ENCODE measurements around the gene DRGX. TPM values are rescaled to one million over a fixed set of nuclear protein-coding genes. Genes with fewer than 3 reads are reported as not detected.

DRGX gene
- total and polyA plus RNA-seq, 2 experiments from 2014 or later: not detected

DNA sequence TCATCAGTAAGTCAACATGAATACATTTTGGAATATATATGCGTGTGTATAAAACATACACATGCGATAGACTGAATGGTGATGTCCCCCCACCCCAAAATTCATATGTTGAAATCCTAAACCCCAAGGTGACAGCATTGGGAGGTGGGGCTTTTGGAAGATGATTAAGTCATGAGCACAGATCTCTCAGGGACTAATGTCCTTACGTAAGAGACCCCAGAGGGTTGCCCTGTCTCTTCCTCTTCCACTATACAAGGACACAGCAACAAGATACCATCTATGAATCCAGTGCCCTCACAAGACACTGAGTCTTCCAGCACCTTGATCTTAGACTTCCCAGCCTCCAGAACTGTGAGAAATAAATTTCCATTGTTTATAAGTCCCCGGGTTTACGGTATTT, 22.5 kb downstream of the DRGX start:
- H3K36me3 ChIP-seq: no peaks in the 10 kb centered on the region
- H3K27me3 ChIP-seq: peaks cover 39% of the 10 kb centered on the region
- H3K9me3 ChIP-seq (ENCODE audit: low read depth): no peaks in the 10 kb centered on the region
- TF ChIP-seq, protein P1, sequence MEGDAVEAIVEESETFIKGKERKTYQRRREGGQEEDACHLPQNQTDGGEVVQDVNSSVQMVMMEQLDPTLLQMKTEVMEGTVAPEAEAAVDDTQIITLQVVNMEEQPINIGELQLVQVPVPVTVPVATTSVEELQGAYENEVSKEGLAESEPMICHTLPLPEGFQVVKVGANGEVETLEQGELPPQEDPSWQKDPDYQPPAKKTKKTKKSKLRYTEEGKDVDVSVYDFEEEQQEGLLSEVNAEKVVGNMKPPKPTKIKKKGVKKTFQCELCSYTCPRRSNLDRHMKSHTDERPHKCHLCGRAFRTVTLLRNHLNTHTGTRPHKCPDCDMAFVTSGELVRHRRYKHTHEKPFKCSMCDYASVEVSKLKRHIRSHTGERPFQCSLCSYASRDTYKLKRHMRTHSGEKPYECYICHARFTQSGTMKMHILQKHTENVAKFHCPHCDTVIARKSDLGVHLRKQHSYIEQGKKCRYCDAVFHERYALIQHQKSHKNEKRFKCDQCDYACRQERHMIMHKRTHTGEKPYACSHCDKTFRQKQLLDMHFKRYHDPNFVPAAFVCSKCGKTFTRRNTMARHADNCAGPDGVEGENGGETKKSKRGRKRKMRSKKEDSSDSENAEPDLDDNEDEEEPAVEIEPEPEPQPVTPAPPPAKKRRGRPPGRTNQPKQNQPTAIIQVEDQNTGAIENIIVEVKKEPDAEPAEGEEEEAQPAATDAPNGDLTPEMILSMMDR (IDR thresholded peaks at IDR 0.05; ENCODE audit: low read depth, low read length): no peak
- no peaks in the 10 kb centered on the region for H3K4me1 ChIP-seq (ENCODE audit: low read depth)
- DNase-seq (ENCODE audit: low read depth in 1 of 2, low spot score in 1 of 2): no peak
- no peak overlapping the region for H3K27ac ChIP-seq
- H3K4me3 ChIP-seq: no peak overlapping the region

DNA sequence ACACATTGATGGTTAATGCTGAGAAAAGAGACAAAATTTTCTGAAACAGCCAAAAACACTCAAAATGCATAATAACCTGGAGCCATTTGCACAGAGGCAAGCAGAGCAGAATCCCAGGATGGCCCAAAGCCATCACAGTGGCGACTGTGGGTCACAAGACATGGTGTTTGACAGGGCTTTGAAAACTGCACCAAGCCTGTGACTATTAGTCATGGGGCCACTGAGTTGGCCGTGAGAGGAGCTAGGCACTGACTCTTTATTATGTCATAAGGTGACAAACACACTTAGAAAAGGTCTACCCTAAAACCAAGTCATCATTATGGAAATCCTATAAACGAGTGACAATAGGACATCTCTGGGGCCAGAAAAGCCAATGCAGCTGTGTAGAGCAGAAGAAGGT, 23.9 kb downstream of the DRGX start:
- Histone ChIP-seq H3K27ac (no peak overlapping the region), H3K36me3 (no peaks in the 10 kb centered on the region), H3K4me1 (ENCODE audit: low read depth) (no peaks in the 10 kb centered on the region), H3K4me3 (no peak overlapping the region), H3K27me3 (peaks cover 35% of the 10 kb centered on the region), H3K9me3 (ENCODE audit: low read depth) (no peaks in the 10 kb centered on the region)
- no peak for DNase-seq (ENCODE audit: low read depth in 1 of 2, low spot score in 1 of 2)
- TF ChIP-seq, protein P1 (IDR thresholded peaks at IDR 0.05; ENCODE audit: low read depth, low read length): no peak

DNA sequence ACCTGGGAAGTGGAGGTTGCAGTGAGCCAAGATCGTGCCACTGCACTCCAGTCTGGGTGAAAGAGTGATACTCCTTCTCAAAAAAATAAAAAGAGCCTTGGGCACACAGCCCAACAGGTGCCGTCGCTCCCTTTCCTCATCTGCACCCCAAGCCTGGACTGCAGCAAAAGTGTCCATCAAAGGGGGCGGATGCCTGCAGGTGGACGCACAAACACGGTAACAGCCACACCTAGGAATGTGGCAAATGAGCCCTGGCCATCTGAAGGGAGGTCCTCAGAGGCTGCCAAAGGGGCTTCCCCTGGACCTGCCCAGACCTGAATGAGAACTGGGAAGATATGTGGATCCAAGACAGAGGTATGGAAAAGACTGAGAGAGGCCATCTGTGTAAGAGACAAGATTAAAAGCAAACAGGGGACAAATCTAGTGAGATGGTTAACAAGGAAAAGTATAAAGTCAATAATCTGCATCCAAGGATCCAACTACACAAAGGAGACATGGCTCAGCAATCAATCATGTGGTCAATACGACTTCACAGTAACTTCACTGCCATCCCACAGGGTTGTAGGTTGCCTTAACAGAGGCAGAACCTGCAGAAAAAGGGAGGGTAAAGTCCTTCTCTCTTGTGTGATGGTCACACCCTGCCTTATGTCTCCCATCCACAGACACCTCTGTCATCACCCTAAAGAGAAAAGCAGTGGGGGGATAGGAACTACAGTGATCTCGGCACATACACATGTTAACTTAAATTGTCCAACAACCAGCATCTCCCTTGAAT, 25.4 kb downstream of the DRGX start:
- Histone ChIP-seq H3K9me3 (ENCODE audit: low read depth) (no peaks in the 10 kb centered on the region), H3K4me1 (ENCODE audit: low read depth) (no peaks in the 10 kb centered on the region), H3K27ac (no peak overlapping the region), H3K36me3 (no peaks in the 10 kb centered on the region), H3K4me3 (no peak overlapping the region), H3K27me3 (peaks cover 22% of the 10 kb centered on the region)
- DNase-seq (ENCODE audit: low read depth in 1 of 2, low spot score in 1 of 2): no peak
- TF ChIP-seq, protein P1 (IDR thresholded peaks at IDR 0.05; ENCODE audit: low read depth, low read length): no peak

DNA sequence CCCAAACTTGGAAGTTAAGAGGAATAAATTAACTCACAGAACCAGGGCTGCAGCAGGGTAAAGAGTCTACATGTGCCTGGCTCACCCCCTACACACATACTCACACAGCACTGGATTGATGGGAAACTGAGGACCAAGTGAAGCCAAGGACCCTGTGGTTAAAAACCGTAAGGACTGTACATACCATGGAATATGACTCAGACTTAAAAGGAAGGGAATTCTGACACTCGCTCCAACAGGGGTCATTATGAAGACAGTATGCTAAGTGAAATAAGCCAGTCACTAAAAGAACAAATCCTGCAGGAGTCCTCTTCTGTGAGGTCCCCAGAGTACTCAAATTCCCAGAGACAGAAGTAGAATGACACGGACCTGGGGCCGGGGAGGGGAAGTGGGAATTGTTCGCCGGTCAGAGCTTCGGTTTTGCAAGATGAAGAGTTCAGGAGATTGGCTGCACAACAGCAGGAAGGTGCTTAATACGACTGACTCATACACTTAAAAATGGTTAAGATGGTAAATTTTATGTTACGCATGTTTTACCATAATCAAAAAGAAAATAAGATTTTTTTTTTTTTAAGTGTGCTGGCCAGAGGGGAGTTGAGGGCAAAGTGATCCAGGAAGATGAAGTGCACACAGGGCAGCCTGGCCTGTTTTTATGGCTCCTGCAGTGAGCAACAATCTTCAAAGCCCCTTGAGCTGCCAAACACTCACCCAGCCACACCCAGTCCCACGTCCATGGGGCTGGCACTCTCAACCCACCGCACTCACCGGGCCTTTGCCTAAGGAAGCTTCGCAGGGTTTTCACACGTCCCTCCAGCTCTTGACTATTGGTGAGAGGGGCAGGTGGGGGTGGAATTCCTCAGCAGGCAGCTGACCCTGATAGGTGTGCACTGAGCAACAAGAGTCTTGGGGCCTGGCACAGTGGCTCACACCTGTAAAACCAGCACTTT, 26.4 kb downstream of the DRGX start:
- Histone ChIP-seq H3K9me3 (ENCODE audit: low read depth) (no peaks in the 10 kb centered on the region), H3K36me3 (no peaks in the 10 kb centered on the region), H3K4me3 (no peak overlapping the region), H3K27ac (no peak overlapping the region), H3K4me1 (ENCODE audit: low read depth) (no peaks in the 10 kb centered on the region), H3K27me3 (peaks cover 16% of the 10 kb centered on the region)
- TF ChIP-seq, protein P1 (IDR thresholded peaks at IDR 0.05; ENCODE audit: low read depth, low read length): no peak
- peak in 1 of 2 donors; percentile 33 for DNase-seq (ENCODE audit: low read depth in 1 of 2, low spot score in 1 of 2)

DNA sequence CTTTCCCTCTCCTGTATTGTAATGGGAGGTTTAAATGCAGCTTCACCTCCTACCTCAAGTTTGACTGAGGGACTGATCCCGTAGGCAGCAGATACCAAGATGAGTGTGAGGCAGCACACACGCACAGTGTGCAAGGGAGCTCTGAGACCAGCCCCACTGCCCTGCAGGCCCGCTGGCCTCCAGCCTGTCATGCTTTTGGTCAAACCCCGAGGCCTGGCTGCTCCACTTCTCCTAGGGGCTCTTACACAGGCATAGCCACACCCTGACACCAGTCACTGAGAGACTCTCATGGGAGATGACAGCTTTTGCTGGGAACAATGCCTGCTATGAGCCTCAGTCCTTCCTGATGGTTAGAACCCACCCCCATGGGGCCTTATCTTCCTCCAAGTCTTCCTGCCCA, 27.6 kb downstream of the DRGX start:
- Histone ChIP-seq H3K27me3 (peaks cover 12% of the 10 kb centered on the region), H3K4me3 (no peak overlapping the region), H3K27ac (no peak overlapping the region), H3K4me1 (ENCODE audit: low read depth) (no peaks in the 10 kb centered on the region), H3K9me3 (ENCODE audit: low read depth) (no peaks in the 10 kb centered on the region), H3K36me3 (no peaks in the 10 kb centered on the region)
- TF ChIP-seq, protein P1 (IDR thresholded peaks at IDR 0.05; ENCODE audit: low read depth, low read length): no peak
- no peak for DNase-seq (ENCODE audit: low read depth in 1 of 2, low spot score in 1 of 2)

Data from cardiac muscle cell (in vitro differentiated cells and primary cell).